ENCODE measurements around the gene ZCCHC7. TPM values are rescaled to one million over a fixed set of nuclear protein-coding genes. Genes with fewer than 3 reads are reported as not detected.
"Not testable (repeated sequence)": the region's sequence is repeated elsewhere in the genome, so short reads cannot be mapped to it uniquely, and the experiment has no call there.

The ZCCHC7 gene
- total RNA-seq, 1 experiment from 2014 or later = 27.9 TPM

- intact Hi-C loops (cut with micrococcal nuclease; ENCODE audit: unreplicated experiment) = no loop called here
- Histone ChIP-seq H3K4me3 (ENCODE audit: low read depth, low read length, poor library complexity, severe bottlenecking) (no peak overlapping the region), H3K27ac (ENCODE audit: low read depth, low read length, poor library complexity, severe bottlenecking) (no peak overlapping the region), H3K4me1 (ENCODE audit: insufficient read depth, low read length, poor library complexity, severe bottlenecking) (no peaks in the 10 kb centered on the region), H3K27me3 (replicated peaks; ENCODE audit: insufficient read depth, low read depth, low read length, poor library complexity) (no peaks in the 10 kb centered on the region), H3K9me3 (ENCODE audit: low read depth, low read length, poor library complexity, severe bottlenecking) (no peaks in the 10 kb centered on the region), H3K36me3 (ENCODE audit: insufficient read depth, low read length, poor library complexity, severe bottlenecking) (no peaks in the 10 kb centered on the region)
- POLR2A ChIA-PET (ENCODE audit: low non-redundant PET) = no interaction called here
- peak; percentile 45 for DNase-seq (ENCODE audit: low spot score)
- BruUV-seq (replicated peaks) = no TSS peak
- TF ChIP-seq EZH2 (IDR thresholded peaks at IDR 0.05; ENCODE audit: borderline replicate concordance, low read depth, low read length, poor library complexity, severe bottlenecking) = no peak
- TF ChIP-seq, protein P1, sequence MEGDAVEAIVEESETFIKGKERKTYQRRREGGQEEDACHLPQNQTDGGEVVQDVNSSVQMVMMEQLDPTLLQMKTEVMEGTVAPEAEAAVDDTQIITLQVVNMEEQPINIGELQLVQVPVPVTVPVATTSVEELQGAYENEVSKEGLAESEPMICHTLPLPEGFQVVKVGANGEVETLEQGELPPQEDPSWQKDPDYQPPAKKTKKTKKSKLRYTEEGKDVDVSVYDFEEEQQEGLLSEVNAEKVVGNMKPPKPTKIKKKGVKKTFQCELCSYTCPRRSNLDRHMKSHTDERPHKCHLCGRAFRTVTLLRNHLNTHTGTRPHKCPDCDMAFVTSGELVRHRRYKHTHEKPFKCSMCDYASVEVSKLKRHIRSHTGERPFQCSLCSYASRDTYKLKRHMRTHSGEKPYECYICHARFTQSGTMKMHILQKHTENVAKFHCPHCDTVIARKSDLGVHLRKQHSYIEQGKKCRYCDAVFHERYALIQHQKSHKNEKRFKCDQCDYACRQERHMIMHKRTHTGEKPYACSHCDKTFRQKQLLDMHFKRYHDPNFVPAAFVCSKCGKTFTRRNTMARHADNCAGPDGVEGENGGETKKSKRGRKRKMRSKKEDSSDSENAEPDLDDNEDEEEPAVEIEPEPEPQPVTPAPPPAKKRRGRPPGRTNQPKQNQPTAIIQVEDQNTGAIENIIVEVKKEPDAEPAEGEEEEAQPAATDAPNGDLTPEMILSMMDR (conservative IDR thresholded peaks at IDR 0.05; ENCODE audit: low read depth, low read length) = no peak
- CTCF ChIA-PET = no interaction called here
These were observed 271.9 kb downstream of the ZCCHC7 start for GRCh38 chr9:37392272-37392671.

DNA sequence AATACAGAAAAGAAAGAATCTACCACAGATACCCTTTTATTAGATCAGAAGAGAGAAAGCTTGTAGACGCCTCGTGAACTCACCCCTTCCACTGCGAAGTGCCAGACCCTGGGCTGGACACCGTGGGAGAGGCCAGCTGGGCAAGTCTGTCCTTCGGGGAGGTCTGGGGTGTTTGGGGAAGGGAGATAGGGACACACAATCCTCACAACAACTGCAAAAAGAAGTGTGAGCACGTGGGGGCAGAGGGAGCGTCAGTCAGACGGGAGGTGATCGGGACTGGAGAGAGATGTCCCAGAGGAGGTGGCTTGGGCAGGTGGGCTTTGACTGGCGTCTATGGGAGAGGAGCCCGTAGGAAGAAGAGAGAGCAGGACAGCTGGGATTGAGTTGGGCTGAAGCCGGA lies 274.9 kb downstream of the ZCCHC7 start:
- ChIA-PET CTCF (no interaction called here), POLR2A (ENCODE audit: low non-redundant PET) (no interaction called here)
- TF ChIP-seq, protein P1 (conservative IDR thresholded peaks at IDR 0.05; ENCODE audit: low read depth, low read length) = no peak
- TF ChIP-seq EZH2 (IDR thresholded peaks at IDR 0.05; ENCODE audit: borderline replicate concordance, low read depth, low read length, poor library complexity, severe bottlenecking) = no peak
- Histone ChIP-seq H3K4me3 (ENCODE audit: low read depth, low read length, poor library complexity, severe bottlenecking) (no peak overlapping the region), H3K9me3 (ENCODE audit: low read depth, low read length, poor library complexity, severe bottlenecking) (no peaks in the 10 kb centered on the region), H3K27ac (ENCODE audit: low read depth, low read length, poor library complexity, severe bottlenecking) (no peak overlapping the region), H3K4me1 (ENCODE audit: insufficient read depth, low read length, poor library complexity, severe bottlenecking) (no peaks in the 10 kb centered on the region), H3K36me3 (ENCODE audit: insufficient read depth, low read length, poor library complexity, severe bottlenecking) (no peaks in the 10 kb centered on the region), H3K27me3 (replicated peaks; ENCODE audit: insufficient read depth, low read depth, low read length, poor library complexity) (no peaks in the 10 kb centered on the region)
- no TSS peak for BruUV-seq (replicated peaks)
- intact Hi-C loops (cut with micrococcal nuclease; ENCODE audit: unreplicated experiment) = no loop called here
- DNase-seq (ENCODE audit: low spot score) = no peak

DNA sequence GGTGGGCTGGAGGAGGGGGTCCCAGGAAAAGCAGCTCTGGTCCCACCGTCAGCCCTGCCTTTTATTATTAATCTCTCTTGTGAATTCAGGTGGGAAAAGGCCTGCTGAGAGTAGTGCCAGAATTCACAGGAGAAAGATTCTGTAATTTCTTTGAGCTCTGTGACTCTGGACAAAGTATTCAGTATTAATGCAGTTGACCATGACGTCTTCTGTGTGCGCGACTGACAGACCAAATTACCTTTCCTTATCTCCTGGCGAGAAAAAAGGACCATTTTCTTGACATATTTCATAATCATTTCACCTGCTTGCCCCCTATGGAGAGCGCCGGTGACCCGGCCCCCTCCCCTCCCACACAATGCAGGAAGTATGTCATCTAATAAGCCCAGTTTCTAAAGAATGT lies 275.3 kb downstream of the ZCCHC7 start:
- intact Hi-C loops (cut with micrococcal nuclease; ENCODE audit: unreplicated experiment) = no loop called here
- no peaks in the 10 kb centered on the region for H3K9me3 ChIP-seq (ENCODE audit: low read depth, low read length, poor library complexity, severe bottlenecking)

GRCh38 chr9:37397948-37398347 lies 277.6 kb downstream of the ZCCHC7 start:
- H3K27me3 ChIP-seq (replicated peaks; ENCODE audit: insufficient read depth, low read depth, low read length, poor library complexity); H3K4me3 ChIP-seq (ENCODE audit: low read depth, low read length, poor library complexity, severe bottlenecking); CTCF ChIA-PET; intact Hi-C loops (cut with micrococcal nuclease; ENCODE audit: unreplicated experiment); POLR2A ChIA-PET (ENCODE audit: low non-redundant PET); H3K9me3 ChIP-seq (ENCODE audit: low read depth, low read length, poor library complexity, severe bottlenecking); DNase-seq (ENCODE audit: low spot score); H3K4me1 ChIP-seq (ENCODE audit: insufficient read depth, low read length, poor library complexity, severe bottlenecking); H3K36me3 ChIP-seq (ENCODE audit: insufficient read depth, low read length, poor library complexity, severe bottlenecking); H3K27ac ChIP-seq (ENCODE audit: low read depth, low read length, poor library complexity, severe bottlenecking); BruUV-seq (replicated peaks): not testable (repeated sequence)

More for the DNA sequence above, 275.3 kb downstream of the ZCCHC7 start:
- no peaks in the 10 kb centered on the region for H3K36me3 ChIP-seq (ENCODE audit: insufficient read depth, low read length, poor library complexity, severe bottlenecking)
- POLR2A ChIA-PET (ENCODE audit: low non-redundant PET) = no interaction called here
- H3K4me3 ChIP-seq (ENCODE audit: low read depth, low read length, poor library complexity, severe bottlenecking) = no peak overlapping the region
- TF ChIP-seq EZH2 (IDR thresholded peaks at IDR 0.05; ENCODE audit: borderline replicate concordance, low read depth, low read length, poor library complexity, severe bottlenecking) = no peak
- TF ChIP-seq, protein P1 (conservative IDR thresholded peaks at IDR 0.05; ENCODE audit: low read depth, low read length) = no peak
- H3K27ac ChIP-seq (ENCODE audit: low read depth, low read length, poor library complexity, severe bottlenecking) = no peak overlapping the region
- H3K4me1 ChIP-seq (ENCODE audit: insufficient read depth, low read length, poor library complexity, severe bottlenecking) = no peaks in the 10 kb centered on the region
- CTCF ChIA-PET = no interaction called here
- BruUV-seq (replicated peaks) = no TSS peak
- DNase-seq (ENCODE audit: low spot score) = no peak
- H3K27me3 ChIP-seq (replicated peaks; ENCODE audit: insufficient read depth, low read depth, low read length, poor library complexity) = no peaks in the 10 kb centered on the region

Data from A673 (cell line).